GM12872 (cell line): ENCODE data around the gene MRPL36.

Experiments used
- TF ChIP-seq, protein P1 (sequence below): IDR thresholded peaks from 3 replicates; pipeline ENCODE4 v1.5.1; 2011; ENCODE audit warnings: low read depth, mild to moderate bottlenecking, low read length, moderate library complexity; ENCODE audit not compliant: insufficient read depth

MRPL36 gene

DNA sequence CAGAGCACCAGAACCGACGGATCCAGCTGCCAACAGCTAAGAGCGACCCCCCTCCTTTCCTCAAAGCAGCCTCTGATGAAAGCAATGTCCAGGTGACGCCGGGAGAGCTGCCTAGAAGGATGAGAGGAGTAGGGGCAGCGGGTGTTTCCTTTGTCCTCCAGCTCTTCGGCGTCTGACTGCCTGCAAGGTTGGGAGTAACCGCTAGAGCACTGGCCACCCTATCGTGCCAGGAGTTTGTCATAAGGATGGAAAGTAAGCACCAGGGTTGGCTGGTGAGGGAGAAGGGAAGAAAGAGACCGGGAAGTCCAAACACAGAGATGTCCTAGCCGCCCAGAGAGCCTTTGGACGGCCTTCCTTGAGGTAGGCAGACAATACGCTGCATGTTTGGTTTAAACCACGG lies 10.8 kb downstream of the MRPL36 start:
- TF ChIP-seq, protein P1, sequence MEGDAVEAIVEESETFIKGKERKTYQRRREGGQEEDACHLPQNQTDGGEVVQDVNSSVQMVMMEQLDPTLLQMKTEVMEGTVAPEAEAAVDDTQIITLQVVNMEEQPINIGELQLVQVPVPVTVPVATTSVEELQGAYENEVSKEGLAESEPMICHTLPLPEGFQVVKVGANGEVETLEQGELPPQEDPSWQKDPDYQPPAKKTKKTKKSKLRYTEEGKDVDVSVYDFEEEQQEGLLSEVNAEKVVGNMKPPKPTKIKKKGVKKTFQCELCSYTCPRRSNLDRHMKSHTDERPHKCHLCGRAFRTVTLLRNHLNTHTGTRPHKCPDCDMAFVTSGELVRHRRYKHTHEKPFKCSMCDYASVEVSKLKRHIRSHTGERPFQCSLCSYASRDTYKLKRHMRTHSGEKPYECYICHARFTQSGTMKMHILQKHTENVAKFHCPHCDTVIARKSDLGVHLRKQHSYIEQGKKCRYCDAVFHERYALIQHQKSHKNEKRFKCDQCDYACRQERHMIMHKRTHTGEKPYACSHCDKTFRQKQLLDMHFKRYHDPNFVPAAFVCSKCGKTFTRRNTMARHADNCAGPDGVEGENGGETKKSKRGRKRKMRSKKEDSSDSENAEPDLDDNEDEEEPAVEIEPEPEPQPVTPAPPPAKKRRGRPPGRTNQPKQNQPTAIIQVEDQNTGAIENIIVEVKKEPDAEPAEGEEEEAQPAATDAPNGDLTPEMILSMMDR, result no peak

DNA sequence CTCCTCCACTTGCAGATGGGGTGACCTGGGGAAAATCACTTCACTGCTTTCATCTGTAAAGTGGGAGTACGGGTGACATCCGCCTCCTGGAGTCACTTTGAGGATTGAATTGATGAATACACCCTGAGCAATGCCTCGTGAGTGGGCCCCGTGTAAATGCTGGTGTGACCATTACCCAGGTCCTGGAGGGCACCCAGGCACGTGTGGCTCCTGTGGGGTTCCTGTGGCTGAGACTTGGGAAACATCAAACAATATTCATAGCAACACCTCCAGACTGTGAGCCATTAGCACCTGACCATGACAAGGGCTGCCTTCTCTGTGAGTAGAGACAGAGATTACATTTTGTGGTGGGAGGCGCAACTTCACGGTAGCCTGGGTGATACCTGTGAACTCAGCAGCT lies 11.4 kb downstream of the MRPL36 start:
- TF ChIP-seq, protein P1, result no peak

DNA sequence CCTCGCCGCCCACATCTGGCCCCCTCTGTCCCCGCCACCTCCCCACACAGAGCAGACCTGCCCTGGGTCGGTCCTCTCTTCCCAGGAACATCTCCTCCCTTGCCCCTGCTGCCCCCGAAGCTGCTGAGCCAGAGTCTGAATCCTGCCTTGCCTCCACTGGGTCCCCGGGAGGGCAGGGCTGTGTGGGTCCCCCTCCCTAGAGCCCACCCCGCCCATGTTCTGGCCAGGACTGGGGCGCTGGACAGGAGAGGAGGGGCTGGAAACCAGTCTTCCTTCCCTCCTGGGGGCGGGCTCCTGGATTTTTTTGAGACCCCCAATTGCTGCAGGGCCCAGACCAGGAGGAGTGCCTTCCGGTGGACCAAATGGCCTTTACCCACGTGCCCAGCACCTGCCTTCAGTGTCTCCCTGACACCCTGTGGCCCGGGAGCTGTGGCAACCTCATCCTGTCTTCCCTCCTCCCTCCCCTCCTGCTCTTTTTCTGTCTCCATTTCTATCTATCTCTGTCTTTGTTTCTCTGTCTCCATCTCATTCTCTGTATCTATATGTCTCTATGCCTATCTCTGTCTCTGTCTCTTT lies 12.1 kb downstream of the MRPL36 start:
- TF ChIP-seq, protein P1, result no peak

DNA sequence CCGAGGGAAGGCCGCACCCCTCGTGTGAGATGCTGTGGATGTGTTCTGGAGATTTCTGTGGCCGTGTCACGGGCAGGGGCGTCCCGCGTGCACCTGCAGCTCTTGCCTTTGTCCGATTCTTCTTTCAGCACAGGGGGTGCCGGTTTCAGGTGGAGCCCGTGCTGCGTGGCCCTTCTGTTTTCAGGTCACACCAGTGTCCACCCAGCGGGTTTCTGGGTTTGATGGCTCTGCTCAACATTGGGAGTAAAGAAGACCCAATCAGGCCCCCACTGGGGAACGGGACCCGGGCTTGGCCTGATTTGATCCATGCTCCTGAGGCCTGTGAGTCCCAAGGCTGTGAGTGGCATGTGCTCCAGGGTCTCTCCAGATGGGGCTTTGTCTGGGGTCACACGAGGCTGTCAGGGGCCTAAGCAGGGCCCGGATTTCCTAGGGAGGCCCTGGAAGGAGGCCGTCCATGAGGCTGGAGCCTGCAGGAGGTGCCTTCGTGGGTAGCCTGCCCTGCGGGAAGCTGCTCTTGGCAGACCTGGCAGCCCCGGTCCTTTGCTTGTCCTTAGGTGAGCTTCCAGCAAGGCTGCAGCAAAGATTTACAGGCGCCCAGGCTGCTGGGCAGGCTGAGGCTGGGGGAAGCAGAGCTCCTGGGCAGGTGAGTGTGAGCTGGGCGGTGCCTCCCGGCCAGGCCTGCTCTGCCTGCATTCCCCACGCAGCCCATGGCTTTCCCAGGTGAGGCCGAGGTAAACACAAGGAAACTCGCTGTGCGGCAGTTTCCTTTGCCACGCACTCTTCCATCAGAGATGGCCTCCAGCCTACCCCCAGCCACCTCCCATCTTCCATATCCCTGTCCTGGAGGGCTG lies 12.8 kb downstream of the MRPL36 start:
- TF ChIP-seq, protein P1, result no peak

DNA sequence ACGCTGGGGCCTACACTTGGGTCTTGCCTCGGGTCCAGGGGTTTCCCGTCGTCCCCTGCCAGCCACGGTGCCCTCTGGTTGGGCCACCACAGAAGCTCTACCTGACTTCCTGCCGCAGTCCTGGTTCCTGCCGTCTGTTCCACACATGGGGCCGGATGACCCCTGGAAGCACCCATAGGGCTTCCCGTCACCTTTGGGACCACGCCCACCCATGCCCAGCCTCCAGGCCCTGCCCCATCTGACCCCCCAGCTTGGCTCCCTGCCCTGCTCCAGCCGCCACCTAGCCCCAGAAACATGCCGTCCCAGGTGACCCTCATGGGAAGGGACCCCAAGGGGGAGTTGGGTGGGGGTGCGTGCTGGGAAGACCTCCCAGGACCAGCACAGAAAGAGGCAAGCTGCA lies 13.7 kb downstream of the MRPL36 start:
- TF ChIP-seq, protein P1, result no peak

DNA sequence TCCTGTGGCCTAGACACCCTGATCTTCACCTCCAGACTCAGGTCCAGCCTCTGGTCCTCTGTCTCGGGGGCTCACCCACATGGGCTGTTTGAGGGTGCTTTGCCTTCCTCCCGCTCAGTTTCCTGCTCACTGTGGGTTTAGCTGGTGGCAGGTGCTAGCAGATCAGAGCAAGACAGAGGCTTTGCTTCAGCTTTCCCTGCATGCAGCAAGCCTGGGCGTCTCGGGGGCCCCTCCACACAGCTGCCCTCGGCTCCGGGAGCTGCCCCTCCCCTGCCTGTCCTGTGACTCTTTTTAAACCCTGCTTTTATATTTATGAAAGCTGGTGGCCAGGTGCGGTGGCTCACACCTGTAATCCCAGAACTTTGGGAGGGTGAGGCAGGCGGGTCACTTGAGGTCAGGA lies 14.6 kb downstream of the MRPL36 start:
- TF ChIP-seq, protein P1, result no peak

DNA sequence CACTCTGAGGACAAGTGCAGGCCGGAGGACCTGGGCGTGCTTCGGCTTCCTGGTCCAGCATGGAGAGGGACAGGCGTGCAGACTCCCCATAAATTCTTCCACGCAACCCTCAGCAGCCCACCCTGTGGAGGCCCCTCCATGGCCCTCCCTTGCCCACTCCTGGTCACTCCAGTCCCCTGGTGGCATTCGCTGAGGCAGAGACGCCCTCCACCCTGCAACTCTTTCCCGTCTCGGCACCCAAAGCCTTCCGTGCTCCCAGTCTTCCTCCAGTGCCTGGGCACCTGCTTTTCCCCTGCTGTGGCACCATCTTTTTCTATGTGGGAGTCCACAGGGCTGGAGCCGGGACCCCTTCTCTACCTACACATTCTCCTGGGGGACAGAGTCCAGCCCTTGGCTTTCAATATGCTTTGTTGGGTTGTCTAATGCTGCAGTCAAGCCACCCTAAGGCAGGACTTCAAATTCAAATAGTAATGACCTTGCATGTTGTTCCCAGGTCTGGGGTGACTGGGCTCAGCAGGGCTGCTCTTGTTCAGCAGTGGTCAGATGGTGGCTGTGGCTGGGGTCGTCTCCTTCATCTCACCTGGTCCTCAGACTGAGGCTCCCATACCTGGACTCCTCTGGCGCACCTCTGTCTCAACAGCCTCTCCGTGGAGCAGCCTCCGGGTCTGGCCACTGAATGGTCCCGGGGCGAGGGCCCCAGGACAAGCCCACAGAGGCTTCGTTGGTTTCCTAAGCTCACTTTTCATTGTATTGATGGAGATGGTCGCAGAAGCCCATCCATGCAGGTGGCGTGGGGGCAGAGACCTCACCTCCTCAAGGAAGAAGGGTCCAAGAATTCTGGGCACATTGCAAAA lies 15.2 kb downstream of the MRPL36 start:
- TF ChIP-seq, protein P1, result no peak
